Fibroblast of upper back skin (primary cell): ENCODE measurements around the gene ADGRG6.

ENCODE experiments used
- DNase-seq: peaks from one replicate; pipeline ENCODE4 v3.0.0-alpha.2; 2013

Gene ADGRG6

DNA sequence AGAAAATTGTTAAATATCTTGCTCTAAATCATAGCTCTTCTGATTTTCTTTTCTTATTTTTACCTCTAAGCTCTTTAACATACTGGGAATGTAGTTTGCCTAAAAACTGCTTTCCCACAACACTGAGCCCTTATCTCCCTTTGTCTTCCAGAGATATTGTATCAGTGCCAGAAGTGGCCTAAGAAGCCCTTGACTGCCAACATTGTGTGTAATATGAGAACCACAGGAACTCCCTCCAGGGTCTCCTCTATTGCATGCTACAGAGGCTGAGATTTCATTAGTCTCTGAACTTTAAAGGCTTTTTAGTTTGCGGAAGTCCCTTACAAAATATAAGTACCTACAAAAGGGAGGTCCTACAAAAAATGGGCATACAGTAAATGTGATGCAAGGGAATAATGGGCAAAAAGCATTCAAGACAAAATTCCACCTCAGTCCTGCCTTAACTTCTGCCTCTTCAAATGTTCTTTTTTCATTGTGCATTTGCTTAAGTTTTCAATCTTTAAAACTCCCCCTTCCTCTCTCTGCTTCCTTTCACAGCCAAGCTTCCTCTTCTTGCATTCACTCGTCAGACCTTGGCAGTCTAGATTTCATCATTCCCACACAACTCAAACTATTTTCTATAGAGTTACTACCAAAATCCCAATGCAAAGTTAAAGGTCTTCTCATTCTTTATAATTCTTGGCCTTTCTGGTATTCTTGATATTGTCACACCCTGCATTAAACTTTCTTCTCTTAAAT is 76.5 kb downstream of the ADGRG6 start:
- DNase-seq: peak; percentile 95

GRCh38 chr6:142380626-142381025 is 78.8 kb downstream of the ADGRG6 start:
- DNase-seq: no peak

DNA sequence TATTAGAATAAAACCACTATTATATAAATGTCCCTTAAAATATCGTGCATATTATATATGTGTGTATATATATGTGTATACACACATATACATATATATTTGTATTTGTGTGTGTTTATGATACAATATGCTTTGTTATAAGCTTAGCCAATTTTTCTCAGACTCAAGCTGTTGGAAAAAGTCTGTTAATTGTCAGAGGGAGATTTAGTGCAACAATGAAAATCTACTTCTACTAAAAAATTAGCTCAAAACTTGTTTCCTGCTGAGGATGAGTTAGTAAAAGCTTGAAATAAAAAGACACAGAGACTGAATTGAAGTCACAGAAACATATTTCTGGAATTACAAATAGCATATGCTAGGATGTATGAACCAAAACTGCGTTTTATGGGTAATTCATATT is 79.4 kb downstream of the ADGRG6 start:
- DNase-seq: no peak

- DNase-seq: peak; percentile 57
Observed at GRCh38 chr6:142381845-142382378, 80.1 kb downstream of the ADGRG6 start.

DNA sequence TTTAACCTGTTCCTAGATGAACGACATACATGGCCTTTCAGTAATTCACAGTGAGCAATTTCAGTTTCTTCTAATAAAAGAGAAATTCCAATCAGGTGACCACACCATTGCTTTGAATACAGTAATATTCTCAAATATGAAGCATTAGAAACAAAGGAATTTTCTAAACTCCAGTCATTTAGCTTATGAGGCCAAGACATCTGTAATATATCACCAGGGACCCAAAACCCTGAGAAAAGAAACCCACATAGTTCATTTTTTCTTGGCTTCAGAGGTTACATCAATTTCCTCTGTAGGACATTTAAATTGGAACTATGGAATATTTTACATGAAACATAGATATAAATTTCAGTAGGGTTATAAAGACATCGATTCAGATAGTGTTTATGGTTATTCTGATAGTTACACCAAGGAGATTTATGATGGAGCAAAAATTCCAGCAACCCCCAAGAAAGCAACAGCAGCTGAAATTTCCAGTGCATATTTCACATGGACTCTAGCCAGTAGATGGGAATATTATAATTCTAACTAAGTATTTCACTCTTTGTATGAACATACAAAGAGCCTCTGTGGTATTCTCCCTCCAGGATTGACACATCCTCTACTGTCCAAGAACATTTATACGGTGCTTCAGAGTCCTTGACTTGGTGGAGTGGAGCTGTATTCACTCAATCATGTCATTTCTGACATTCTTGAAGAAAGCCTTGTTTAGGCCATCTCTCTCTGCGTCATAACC is 82.9 kb downstream of the ADGRG6 start:
- DNase-seq: peak; percentile 96

DNA sequence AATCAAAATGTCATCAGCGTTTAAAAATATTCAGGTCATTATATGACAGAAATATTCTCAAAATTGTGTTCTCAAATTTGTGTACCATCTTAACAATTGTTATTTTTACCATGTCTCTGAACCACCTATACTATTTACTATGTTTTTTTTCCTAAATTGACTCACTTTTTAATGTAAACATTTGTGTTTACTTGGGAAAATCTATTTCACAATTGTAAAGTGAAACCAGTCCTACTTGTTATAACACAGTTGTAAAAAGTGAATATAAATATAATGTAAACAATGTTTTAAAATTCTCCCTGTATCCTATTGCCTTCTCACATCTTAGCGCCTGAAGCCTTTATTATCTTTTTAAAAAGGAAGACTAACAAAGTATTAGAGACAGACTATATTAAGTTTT is 83.5 kb downstream of the ADGRG6 start:
- no peak for DNase-seq

GRCh38 chr6:142386657-142387056 is 84.8 kb downstream of the ADGRG6 start:
- DNase-seq: no peak

DNA sequence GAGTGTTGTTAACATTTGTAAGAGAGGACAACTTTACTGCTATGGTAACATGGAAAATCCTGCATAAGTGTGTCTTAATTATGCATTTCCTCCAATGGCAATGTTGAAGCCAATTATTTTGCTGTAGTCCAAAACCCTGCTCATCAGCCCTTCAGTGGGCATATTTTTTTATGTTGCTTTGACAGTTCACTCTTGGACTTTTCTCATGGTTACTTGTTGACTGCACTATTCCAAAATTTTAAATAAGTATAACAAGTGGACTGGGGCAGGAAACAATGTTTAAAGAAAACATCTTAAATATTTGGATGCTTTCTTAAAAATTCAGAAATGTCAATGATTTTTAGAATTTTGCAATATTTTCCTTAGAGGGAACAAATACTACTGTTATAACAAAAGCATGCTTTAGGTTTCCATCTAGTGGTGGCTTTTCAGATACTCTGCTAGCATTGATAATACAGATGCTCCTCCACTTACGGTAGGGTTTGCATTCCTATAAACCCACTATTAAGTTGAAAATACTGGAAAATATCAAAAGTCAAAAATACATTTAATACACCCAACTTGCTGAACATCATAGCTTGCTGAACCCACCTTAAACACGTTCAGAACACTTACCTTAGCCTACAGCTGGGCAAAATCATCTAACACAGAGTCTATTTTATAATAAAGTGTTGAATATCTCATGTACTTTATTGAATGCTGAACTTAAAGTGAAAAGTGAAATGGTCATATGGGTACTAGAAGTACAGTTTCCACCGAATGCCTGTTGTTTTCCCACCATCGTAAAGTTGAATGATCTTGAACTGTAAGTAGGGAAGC is 86.4 kb downstream of the ADGRG6 start:
- peak; percentile 69 for DNase-seq

DNA sequence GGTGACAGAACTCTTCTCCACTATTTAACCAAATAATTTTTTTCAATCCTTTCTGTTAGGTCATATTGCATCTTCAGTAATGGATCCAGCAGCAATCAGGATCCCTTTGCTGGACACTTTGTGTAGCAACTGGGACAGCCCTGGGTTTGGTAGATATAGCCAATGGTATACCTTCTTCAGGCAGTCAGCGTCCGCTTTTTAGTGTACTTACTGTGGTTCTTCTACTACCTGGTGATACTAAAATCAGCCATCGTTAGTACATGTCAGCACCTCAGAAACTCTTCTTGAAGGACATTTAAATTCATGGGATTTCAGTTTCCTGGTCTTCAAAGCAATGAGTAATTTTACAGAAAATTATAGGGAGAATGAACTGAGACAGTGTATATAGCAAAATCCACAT is 93.5 kb downstream of the ADGRG6 start:
- DNase-seq: no peak

DNA sequence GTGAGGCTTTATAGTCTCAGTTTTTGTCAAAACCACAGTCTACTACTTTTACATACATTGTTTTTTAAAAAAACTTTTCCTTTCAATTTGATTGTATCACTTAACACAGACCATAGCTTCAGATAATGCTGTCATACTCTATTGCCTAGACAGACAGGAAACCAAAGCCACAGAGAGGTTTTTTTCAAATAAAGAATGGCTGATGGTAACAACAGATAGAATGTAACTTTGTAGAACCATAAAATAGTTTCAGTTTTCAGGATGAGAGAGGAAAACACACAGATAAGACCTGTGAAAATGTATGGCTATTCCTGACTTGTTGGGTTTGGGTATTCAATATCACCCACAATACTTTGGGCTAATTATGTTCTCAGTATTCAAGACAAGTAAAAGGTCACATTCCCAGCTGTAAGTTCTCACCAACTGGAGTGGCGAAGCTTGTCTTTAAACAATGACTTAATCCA is 94.0 kb downstream of the ADGRG6 start:
- peak; percentile 48 for DNase-seq

DNA sequence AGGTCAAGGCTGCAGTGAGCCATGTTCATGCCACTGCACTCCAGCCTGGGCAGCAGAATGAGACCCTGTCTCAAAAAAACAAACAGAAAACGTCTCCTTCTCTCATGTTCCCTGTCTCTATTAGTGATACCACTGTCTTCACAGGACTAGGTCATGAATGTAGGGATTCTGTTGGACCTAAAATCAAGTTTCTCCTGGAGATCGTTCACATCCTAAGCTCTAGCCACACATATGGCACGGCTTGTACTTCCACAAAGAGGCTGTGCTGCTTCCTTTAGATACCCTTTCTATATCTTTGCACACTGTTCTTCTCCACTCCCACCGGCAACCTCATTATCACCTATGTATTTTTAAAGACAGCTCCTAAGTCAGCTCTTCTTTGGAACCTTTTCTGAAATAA is 96.5 kb downstream of the ADGRG6 start:
- DNase-seq: no peak

GRCh38 chr6:142399739-142400138 is 97.9 kb downstream of the ADGRG6 start:
- no peak for DNase-seq

- DNase-seq: peak; percentile 36
Observed at GRCh38 chr6:142400495-142400894, 98.7 kb downstream of the ADGRG6 start.

GRCh38 chr6:142401838-142402237 is 100.0 kb downstream of the ADGRG6 start:
- no peak for DNase-seq

DNA sequence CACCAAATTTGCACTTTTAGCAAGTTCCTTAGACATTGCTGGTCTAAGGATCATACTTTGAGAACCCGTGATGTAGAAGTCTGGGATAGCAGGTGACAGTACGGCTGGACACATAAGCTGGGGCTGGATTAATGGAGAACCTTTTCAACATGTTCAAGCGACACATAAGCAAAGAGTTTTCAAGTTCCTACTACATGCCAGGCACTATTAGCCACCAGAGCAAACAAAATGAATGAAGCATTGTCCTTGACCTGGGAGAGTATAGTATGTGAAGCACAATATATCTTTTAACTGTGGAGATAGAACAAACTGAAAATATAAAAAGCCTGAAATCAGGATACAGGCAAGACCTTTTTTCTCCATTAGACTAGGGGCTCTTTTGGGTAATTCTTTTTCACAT is 102.9 kb downstream of the ADGRG6 start:
- DNase-seq: no peak

DNA sequence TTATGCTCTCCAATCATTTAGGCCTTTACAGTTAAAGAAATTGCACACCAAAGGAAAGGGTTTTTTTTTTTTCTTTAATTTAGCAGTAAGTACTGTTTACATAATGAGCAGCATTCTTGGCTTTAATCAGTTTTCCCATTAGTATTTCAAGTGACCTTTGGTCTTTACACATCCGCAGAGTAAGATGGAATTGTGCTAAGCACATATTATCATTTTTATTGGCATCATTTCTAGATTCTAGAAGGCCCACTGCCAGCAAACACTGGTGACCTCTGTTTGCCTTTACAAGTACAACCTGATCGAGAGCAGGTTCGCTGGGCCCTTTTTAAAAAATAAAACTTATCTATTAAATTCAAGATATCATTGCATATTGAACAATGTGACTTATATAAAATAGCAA is 104.3 kb downstream of the ADGRG6 start:
- no peak for DNase-seq

DNA sequence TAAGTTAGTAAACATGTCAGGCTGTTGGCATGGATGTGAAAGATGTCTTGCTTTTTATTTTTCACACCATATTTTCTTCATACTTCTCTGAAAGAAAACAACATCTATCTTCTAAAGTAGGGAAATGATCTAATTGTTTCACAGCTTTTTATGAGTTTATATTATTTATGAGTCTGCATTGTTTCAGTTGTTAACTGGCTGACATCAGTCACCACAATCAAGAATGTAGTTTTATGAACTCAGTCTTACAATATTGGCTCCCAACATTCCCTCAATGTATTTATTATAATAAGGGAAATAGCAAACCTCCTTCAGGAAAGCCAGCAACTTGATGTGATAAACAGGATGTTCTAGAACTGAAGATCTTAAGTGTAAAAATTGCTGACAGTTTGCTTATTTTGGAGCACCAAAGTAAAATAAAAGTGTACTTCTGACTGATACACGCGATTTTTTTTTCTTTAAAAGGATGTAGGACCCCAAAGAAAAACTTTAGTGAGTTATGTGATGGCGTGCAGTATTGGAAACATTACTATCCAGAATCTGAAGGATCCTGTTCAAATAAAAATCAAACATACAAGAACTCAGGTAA is 106.0 kb downstream of the ADGRG6 start:
- DNase-seq: no peak

- DNase-seq: no peak
Observed at GRCh38 chr6:142408409-142408808, 106.6 kb downstream of the ADGRG6 start.

GRCh38 chr6:142409794-142410193 is 108.0 kb downstream of the ADGRG6 start:
- DNase-seq: no peak

- no peak for DNase-seq
Observed at GRCh38 chr6:142411145-142411544, 109.3 kb downstream of the ADGRG6 start.

GRCh38 chr6:142412241-142412640 is 110.4 kb downstream of the ADGRG6 start:
- no peak for DNase-seq

DNA sequence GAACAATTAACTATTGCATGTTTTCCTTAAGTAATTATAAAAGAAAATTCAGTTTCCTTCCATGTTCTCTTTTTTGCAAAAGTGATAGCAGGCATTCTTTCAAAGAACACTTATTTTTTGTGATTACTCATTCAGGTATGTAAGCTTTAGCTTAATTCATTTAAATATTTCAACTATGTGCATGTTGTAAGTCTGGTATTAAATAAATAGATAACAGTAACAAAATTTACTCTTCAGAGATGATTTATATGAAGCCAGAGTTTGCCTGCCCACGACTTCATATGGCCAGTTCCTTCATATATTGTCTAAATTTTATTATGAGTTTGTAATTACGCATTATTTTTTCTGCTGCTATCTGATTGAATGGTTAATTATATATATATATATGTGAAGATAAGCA is 110.9 kb downstream of the ADGRG6 start:
- DNase-seq: peak; percentile 48

GRCh38 chr6:142413111-142413510 is 111.3 kb downstream of the ADGRG6 start:
- peak; percentile 76 for DNase-seq
